GM18526 (cell line): ENCODE measurements around the gene PRXL2B.
A peak's percentile ranks its signal among the peaks of the same experiment; 100 is the strongest.

Experiments used
- POLR2A ChIP-seq: IDR thresholded peaks from 3 replicates; pipeline ENCODE4 v1.6.1; 2011; ENCODE audit not compliant: insufficient read length; ENCODE audit errors: extremely low read depth

The PRXL2B gene

DNA sequence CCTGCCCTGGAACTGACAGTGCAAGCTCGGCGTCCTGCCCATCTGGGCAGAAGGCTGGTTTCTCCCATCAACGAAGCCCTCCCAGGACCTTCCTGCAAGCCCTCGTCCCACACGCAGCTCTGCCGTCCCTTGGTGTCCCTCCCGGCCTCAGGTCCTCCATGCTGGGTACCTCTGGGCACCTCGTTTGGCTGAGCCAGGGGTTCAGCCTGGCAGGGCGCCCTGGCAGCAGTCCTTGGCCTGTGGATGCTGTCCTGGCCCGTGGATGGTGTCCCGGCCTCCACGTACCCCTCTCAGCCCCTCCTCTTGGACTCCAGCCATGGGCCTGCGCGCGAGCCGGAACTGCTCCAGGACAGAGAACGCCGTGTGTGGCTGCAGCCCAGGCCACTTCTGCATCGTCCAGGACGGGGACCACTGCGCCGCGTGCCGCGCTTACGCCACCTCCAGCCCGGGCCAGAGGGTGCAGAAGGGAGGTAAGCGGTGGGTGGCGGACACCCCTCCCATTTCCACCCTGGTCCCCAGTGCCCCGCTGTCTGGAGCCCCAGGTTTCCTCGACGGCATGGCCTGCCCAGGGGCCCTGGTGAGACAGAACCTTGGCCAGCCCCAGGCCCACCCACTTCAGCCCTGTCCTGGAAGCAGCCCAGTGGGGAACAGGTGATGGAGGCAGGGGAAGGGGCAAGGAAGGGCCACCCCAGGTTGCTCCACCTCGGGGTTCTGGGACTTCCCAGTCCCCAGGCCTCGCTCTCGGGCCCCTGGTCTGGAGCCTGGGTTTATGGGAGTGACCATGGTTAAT lies 26.9 kb upstream of the PRXL2B start:
- no peak for TF ChIP-seq POLR2A

DNA sequence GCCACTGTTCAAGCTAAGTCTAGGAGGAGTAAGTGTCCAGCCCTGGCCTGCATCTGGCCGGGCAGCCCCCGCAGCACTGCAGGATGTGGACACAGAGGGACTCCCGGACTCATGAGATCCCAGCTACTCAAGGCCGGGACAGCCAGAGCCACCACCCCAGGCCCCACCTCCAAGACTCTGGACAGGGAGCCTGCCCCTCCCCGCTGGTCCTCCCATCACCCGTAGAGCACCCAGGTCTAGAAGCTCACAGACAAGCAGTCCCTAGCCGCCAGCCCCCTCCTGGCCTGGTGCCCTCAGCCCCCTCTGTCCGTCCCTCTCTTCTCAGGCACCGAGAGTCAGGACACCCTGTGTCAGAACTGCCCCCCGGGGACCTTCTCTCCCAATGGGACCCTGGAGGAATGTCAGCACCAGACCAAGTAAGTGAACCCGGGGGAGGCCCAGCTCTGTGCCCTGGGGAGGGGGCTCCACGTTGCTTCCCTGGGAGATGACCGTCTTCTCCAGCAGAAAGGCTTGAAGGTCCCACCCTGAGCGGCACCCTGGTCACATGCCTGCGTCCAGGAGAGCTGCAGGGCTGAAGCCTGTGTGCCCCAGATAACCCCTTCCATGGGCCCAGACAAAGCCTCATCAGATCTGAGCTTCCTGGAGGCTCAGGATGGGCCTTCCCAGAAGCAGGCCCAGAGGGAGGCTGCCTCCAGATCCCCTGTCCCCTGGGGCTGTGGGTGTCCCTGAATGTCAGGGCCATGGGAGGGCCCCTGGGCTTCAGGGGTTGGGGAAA lies 26.1 kb upstream of the PRXL2B start:
- no peak for TF ChIP-seq POLR2A

GRCh38 chr1:2561446-2561845 lies 25.1 kb upstream of the PRXL2B start:
- TF ChIP-seq POLR2A, result no peak

DNA sequence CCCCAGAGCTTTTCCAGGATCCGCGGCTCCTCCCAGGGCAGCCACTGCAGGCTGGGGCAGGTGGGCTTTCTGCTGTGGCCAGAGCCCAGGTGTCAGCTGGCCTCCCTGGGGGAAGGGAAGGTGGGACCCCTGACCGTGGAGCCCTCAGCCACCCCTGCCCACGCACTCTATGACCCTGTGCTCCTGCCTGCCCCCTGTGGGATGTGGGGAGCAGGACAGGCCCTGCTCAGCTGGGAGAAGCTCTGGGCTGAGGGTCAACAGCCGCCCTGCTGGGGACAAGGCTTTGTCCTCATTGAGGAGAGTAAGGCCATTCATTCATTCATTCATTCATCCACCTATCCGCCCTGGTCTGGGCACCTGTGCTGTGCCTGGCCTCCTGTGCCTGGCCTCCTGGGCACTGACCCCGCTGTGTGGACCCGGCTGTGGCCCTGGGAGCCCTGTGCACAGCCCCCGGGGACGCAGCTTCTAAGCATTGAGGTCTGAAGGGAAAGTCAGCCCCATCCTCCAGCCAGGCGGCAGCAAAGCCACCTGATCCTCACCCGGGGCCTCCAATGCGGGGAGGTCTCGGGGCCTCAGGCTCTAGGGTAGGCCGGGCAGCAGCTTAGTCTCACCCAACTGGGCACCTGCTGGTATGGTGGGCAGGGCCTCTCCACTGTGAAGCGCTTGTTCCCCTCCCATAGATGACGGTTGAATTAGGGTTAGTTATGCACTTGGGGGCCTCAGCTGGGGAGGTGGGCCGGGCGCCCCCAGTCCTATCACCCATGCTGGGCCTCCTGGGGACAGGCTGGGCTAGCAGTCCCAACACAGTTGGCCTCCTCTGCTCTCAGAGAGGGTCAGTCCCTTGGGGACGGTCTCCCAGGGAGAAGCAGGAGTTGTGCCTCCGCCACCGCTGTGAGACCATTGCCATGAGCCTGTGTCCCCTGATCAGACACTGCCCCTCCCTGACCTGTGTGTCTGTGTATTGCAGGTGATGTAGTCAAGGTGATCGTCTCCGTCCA lies 24.4 kb upstream of the PRXL2B start:
- no peak for TF ChIP-seq POLR2A

DNA sequence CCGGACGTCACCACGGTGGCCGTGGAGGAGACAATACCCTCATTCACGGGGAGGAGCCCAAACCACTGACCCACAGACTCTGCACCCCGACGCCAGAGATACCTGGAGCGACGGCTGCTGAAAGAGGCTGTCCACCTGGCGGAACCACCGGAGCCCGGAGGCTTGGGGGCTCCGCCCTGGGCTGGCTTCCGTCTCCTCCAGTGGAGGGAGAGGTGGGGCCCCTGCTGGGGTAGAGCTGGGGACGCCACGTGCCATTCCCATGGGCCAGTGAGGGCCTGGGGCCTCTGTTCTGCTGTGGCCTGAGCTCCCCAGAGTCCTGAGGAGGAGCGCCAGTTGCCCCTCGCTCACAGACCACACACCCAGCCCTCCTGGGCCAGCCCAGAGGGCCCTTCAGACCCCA lies 23.4 kb upstream of the PRXL2B start:
- TF ChIP-seq POLR2A, result no peak

DNA sequence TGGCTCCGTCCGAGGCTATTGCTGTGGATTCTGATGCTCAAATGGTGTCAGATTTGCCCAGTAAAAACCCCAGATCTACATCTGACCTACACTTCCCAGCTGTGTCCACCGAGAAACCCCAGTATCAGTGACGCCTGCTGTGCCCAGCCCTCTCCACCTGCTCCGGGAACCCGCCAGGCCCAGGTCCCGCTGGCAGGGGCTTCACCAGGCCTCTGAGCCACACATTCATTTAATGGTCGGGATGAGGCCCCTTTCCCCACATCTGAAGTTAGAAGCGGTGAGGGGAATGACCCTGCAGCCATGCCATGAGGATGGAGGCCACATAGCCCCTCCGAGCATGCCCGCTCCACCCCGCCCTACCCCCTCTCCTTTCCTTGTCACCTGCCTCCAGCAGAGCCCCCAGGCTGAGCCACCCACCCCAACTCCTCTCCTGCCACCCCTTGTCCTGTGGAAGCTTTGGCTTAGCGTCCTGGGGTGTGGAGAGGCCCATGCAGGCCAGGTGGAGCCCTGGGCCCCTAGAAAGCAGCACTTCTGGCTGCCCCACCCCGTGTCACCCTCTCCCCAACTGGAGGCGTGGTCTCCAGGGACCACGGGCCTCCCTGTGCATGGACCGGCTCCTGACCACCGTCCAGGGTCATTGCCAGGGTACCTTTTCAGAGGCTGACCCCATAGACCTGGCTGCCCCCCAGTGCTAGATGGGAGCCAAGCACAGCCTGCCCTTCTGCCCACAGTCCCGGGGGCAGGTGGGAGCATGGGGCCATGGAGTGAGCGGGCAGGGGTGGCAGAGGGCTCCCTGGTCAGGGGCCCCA lies 22.4 kb upstream of the PRXL2B start:
- no peak for TF ChIP-seq POLR2A

- peak; percentile 3 for TF ChIP-seq POLR2A
Observed at GRCh38 chr1:2564815-2565374, 21.7 kb upstream of the PRXL2B start.

- no peak for TF ChIP-seq POLR2A
Observed at GRCh38 chr1:2566101-2567045, 20.2 kb upstream of the PRXL2B start.

GRCh38 chr1:2567083-2567679 lies 19.4 kb upstream of the PRXL2B start:
- TF ChIP-seq POLR2A, result no peak

- no peak for TF ChIP-seq POLR2A
Observed at GRCh38 chr1:2569060-2569459, 17.5 kb upstream of the PRXL2B start.

DNA sequence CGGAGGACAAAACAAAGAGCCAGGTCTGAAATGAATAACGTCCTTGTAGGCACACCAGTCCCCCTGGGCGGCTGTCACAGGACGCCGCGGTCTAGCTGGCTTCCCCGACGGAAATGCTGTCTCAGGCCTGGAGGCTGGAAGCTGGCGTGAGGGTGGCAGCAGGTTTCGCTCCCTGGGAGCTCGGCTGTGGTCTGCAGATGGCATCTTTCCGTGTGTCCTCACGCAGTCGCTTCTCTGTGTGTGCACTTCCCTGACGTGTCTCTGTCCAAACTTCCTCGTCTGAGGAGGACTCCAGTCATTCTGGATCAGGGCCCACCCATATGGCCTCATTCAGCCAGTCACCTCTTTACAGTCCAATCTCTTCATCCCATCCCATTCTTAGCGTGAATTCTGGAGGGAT lies 16.2 kb upstream of the PRXL2B start:
- TF ChIP-seq POLR2A, result no peak

- no peak for TF ChIP-seq POLR2A
Observed at GRCh38 chr1:2571348-2571747, 15.2 kb upstream of the PRXL2B start.
